NCI-H1092 treated with DMSO at 0.1 percent for 48 hours (cell line): Measurements from ENCODE around the gene PCYT1A.
"Not testable (repeated sequence)": the region's sequence is repeated elsewhere in the genome, so short reads cannot be mapped to it uniquely, and the experiment has no call there.

Experiments used
- DNase-seq: peaks from one replicate; lab custom pipeline; 2025; lab: John Stamatoyannopoulos, UW

The PCYT1A gene

DNA sequence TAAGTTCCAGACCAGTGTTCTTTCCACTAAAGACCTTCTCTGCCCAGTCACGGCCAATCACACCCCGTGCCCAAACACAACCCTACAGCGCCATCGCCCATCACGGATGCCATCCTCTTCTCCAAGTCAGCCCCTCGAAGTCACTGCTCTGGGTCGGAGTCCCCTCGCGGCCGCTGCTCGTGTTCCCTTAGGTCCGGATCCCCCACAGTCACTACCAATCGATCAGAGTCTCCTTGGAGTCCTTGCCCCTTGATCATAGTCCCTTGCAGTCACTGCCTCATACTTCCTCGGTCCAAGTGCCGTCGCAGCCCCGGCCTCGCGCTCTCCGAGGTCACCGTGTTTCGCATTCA lies 461 bp downstream of the PCYT1A start:
- no peak for DNase-seq

DNA sequence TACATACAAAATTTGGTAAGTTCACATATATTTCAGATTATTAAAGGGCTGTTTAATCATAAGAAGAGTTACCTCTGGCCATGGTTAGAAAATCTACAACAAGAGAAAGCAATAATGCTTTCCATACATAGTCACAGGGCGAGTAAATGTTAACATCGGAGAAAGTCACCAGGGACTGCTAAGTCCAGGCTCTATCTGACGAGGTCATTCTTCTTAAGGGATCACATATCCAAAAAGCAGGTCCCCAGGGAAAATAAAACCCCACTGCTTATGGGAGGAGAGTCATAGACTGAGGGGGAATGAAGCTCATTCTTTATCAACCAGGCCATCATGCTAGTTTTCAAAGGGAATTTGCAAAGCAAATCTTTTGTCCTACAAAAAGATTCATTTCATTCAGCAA lies 3.1 kb downstream of the PCYT1A start:
- DNase-seq = no peak

DNA sequence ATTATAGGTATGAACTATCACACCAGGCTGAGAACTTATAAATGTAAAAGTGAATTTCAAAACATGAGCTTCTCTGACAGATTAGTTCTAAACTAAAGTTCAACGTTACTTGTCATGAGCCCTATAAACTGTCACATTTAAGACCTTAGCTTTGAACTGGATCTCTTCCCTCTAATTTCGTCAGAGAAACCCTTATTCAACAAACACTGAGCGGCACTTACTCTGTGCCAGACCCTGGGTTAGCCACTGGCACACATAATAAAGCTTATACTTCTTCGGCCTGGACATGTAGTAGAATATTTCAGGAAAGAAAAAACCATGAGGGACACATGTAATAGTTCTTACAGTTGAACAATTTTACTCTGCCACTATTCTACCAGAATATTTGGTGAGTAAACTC lies 5.6 kb downstream of the PCYT1A start:
- DNase-seq = no peak

DNA sequence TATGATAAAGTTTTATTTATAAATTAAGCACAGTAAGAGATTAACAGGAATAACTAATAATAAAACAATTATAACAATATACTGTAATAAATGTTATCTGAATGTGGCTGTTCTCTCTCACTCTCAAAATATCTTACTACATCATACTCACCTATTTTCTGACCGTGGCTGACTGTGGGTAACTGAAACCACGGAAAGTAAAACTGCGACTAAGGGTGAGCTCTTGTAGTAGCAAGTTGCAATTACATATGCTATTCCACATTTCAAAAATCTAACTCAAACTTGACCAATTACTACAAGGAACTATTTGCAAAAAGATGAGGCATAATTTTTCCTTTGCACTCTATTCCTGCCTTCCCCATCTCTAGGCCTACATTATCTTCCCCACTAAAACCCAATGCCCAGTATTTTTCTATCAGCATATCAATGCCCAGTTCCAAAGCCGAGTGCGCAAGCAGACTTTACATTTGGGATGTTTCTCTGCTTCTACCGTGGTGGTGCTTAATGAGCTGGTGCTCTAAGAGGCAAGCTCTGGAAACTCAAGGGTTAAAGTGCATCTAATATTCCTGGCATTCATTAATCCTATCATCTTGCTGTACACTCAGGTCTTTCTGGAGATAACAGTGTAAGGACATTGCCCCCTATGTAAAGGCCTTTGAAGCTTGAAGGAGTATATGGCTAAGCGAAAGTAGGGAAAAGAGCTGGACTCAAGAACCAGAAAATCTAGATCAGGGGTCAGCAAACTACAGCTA lies 6.7 kb downstream of the PCYT1A start:
- no peak for DNase-seq

DNA sequence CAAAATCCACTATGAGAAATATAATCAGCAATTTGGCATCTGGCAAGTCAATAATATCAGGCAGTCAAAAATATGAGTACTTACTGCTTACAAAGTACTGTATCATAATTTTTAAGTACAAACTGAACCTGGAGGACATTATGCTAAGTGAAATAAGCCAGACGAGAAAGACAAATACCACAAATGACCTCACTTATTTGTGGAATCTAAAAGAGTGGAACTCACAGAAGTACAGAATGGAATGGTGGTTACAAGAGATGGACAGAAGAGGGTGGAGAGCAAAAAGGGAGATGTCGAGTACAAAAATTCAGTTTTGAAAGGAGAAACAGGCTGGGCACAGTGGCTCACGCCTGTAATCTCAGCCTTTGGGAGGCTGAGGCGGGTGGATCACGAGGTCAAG lies 12.4 kb downstream of the PCYT1A start:
- DNase-seq = no peak

DNA sequence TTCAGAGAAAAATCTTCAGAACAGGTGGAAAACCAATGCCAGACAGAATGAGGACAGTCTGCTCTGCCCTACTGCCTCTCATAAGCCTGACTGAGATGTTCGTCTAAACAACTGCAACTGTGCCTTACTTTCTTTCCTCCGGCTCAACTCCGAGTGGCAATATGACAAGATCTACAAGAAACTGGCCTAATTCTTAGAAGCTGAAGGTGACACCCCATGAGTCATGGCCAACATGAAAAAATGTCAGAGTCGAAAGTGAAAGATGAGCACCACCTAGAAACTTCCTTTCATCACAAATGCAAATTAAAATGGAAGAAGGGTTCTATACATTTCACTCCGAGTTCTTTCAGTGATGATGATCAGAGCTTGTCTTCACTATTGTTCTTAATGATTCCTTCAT lies 12.9 kb downstream of the PCYT1A start:
- no peak for DNase-seq

DNA sequence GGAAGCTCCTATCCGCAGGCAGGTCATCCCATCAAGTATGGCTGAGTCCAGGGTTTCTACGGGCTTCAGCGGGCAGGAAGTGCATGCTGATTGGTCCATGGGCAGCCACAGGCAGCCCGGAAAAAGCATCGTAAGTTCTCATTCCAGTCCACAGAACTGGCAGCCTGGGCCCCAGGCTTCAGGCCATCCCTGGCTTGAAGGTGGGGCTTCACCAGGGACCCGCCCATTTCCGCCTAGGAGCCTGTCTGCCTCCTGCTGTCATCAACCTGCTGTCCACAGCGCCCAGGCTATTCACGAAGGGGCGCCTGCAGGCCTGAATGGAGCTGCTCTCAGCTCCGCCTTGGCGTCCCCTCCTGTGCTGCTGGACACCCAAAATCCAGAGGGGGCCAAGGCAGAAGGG lies 13.9 kb downstream of the PCYT1A start:
- DNase-seq = no peak

DNA sequence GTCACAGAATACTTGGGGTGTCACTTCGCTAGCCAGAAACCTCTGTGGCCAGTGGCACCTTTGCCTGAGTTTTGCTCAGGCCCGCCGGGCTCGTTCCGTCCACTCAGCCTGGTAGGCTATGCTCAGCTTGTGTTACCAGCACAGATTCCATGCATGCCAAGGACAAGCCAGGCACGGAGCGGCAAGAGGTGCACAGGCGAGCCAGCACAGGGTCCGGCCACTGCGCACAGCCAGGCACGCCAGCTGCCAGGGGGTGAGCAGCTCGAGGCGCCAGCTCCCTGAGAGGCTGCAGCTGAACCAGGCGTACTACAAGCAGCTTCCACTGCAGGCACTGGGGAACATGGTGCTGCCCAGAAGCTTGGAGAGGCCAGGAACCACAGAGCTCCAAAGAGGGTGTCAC lies 14.7 kb downstream of the PCYT1A start:
- DNase-seq = no peak

DNA sequence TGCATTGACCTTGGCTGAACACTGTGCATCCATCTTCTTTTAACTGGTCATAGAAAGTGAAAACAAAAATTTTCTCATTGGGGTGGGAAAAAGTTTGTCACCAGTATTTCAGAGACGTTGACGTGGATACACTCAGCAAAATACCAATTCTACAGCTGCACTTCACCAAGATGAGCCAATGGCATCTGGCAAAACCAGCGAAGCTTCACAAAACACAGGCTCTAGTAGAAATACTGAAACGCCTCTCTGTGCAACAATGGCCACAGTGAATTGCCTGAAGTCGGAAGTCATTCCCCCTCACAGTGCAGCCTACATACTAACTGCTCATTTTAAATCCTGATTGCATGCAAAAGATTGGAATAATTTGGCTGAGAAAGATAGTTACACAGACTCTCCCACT lies 17.0 kb downstream of the PCYT1A start:
- DNase-seq = no peak

DNA sequence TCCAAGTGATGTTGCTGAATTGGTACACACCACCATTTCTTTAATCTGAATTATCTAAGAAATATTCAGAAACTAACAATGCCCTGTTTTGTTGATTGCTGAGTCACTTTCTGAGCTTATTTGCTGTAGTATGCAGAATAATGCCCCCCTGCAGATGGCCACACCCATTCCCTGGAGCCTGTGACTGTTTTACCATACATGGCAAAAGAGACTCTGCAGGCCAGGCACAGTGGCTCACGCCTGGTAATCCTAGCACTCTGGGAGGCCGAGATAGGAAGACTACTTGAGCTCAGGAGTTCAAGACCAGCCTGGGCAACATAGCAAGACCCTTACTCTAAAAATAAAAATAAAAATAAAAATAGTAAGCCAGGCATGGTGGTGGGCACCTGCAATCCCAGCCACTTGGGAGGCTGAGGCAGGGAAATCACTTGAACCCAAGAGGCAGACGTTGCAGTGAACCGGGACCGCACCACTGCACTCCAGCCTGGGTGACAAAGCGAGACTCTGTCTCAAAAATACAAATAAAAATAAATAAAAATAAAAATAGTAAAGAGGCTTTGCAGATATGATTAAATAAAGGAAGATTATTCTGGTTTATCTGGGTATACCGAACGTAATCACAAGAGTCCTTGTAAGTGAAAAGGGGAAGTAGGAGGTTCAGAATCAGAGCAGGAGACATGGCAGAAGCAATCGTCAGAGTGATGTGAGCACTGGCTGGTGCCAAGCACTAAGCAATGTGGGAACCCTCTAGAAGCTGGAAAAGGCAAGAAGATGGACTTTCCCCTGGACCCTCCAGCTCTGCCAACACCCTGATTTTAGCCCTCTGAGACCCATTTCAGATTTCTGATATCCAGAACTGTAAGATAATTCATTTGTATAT lies 19.0 kb downstream of the PCYT1A start:
- no peak for DNase-seq

DNA sequence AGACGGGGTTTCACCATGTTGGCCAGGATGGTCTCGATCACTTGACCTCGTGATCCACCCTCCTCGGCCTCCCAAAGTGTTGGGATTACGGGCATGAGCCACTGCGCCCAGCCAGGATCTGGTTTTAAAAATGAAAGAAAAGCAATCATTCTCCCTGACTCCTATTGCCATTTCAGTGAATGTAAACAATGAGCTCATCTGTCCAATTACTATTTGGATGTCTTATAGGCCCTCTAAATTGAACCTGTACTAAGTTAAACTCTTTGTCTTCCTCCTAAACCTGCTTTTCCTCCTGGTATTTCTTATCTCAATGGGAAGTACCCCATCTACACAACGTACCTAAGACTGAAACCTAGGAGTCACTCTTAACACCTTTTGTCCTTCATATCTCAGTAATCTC lies 23.7 kb downstream of the PCYT1A start:
- no peak for DNase-seq

DNA sequence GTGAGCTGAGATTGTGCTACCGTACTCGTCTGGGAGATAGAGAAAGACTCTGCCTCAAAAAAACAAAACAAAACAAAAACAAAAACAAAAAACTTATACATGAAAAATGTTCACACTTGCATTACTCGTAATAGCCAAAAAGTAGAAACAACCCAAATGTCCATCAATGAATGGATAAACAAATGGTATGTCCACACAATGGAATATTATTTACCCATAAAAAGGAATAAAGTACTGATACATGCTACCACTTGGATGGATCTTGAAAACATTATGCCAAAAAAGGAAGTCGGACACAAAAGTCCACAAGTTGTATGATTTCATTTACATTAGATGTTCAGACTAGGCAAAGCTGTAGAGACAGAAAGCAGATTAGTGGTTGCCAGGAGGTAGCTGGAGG lies 26.7 kb downstream of the PCYT1A start:
- DNase-seq = no peak

DNA sequence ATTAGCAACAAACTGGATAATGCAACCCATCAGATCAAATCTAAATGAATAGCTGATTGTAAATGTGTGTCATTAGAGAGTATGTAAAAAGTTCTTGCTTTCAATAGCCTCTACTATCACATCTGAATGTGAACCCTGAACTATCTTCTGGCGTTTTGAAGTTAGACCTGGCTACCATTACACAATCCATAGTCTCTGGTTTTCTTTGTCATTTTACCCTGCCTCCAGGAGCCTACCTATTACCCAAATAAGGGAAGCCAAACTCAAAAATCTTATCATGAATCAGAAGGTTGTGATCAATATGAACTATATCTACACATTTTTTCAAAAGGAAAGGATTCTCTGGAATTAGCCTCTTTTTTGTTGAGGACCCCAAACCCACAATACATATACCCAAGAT lies 31.8 kb downstream of the PCYT1A start:
- DNase-seq = no peak

DNA sequence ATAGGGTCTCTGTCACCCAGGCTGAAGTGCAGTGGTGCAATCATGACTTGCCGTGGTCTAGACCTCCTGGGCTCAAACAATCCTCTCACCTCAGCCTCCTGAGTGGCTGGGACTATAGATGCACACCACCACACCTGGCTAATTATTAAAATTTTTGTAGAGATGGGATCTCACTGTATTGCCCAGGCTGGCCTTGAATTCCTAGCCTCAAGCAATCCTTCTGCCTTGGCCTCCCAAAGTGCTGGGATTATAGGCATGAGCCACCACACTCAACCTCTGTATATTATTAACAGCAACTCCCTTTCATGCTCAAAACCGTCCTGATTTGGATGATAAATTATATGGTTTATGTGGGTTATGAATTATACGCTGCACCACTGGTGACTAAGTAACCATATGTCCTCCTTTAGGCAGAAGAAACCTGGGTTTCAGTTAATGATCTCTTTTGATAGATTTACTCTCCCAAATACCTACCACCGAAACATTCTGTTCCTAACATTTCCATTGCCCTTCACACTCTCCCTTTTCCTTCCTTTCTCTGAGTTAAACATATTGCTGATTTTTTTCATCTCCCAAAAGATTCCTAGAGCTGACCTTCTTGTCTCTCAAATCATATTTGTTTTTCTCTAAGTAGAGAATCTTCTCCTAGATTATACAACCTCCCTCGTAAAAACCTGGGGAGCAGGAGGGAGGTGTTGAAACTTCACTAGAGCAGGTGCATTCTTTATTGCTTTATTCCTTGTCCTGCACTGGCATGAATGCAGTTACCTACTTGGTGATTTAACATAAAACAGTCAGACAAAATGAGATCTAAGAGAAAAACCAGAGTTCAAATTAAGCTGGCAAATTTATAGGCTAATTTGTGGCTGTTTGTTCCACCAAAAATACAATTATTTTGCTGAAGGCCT lies 32.9 kb downstream of the PCYT1A start:
- no peak for DNase-seq

DNA sequence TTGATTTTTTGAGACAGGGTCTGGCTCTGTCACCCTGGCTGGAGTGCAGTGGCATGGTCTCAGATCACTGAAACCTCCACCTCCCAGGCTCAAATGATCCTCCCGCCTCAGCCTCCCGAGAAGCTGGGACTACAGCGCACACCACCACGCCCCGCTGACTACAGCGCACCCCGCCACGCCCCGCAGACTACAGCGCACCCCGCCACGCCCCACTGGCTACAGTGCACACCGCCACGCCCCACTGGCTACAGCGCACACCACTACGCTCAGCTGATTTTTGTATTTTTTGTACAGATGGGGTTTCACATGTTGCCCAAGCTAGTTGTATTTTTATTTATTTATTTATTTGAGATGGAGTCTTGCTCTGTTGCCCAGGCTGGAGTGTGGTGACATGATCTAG lies 35.6 kb downstream of the PCYT1A start:
- no peak for DNase-seq

DNA sequence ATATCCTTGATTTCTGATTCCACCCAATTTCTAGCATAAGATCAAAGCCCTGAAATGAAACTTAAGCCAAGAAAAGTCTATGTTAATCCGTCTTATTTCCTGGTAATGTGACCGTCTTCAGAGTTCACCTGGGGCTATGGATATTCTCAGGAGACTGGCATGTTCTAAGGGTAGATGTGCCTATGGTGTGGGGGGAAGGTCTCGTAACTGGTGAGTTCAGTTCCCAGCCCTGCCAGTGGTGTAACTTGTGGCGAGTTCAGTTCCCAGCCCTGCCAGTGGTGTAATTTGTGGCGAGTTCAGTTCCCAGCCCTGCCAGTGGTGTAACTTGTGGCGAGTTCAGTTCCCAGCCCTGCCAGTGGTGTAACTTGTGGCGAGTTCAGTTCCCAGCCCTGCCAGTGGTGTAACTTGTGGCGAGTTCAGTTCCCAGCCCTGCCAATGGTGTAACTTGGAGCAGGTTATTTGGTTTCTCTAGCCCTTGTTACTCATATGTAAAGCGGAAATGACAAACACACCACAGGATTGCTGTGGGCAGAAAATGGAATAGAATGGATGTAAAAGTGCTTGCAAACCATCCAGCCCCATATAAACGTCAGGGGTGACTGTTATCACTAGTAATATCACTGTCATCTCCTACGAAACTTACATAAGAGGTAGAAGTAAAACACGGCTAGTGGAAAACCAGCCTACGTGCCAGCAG lies 40.8 kb downstream of the PCYT1A start:
- DNase-seq = no peak

DNA sequence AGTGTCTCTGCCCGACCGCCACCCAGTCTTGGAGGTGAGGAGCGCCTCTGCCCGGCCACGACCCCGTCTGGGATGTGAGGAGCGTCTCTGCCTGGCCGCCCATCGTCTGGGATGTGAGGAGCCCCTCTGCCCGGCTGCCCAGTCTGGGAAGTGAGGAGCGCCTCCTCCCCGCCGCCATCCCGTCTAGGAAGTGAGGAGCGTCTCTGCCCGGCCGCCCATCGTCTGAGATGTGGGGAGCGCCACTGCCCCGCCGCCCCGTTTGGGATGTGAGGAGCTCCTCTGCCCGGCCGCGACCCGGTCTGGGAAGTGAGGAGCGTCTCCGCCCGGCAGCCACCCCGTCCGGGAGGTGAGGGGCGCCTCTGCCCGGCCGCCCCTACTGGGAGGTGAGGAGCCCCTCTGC lies 43.4 kb downstream of the PCYT1A start:
- not testable (repeated sequence) for DNase-seq

DNA sequence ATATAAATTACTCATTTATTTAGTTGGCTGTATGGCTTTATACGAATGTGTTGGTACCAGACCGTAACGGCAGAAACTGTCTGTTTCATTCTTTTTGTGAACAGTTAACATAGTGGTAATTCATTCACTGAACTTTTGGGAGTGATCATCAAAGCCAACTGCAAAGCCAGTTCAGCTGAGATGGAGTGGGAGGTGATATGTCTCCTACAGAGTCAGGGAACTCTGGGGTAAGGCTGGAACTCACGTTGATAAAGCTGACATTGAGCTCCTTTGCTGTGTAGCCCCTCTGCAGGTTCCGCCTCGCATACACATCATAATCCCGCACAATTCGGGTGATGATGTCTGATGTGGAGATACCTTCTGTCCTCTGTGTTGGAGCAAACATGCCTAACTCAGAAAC lies 45.8 kb downstream of the PCYT1A start:
- no peak for DNase-seq

DNA sequence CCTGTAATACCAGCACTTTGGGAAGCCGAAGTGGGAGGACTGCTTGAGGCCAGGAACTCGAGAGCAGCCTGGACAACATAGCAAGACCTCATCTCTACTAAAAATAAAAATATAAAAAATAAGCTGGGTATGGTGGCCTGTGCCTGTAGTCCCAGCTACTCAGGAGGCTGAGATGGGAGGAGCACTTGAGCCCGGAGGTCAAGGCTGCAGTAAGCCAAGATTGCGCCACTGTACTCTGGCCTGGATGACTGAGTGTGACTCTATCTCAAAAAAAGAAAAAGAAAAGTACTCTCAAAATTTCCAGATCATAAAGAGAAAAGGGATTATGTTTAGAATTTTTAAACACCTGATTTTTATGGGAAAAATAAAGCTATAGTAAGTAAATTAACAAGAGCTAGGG lies 47.1 kb downstream of the PCYT1A start:
- DNase-seq = no peak

DNA sequence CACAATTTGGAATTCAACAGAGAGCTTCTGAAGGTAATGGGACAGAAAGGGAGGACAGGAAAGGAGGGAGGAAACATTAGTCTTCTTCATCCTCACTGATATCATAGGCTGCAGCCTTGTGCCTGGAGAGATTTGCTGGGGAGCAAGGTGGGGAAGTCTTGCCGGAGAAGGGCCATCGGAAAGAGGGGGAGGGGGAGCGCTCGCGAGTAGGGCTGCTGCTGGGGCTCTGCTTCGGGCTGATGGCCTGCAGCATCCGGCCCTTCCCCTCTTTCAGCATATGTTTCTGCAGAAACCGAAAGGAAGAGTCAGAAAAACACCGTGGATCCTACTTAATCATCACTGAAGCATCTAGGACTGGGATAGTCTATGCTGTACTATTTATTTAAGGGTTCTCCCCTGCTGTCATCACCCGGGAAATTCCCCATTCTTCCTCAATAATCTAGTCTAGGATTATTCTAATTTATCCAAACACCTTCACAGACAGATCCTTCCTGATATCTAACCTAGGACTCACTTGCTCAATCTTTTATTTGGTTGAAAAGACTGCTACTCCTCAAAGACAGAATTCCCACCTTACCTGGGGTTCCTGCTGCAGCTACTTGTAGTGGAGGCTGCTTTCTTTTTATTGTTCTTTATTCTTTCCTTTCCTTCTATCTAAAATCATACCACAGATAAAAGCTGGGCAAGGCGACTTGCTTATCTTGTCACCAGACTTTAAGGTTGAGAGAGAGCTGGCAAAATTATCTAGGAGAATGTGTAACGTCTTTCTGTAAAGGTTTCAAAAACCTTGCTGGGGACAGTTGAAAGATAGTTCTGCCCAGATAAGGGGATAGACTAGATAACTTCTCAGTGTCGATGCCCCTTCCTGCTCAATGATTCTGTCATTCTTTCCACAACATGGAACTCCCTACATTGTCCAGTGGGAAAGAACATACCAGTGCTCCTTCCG lies 48.6 kb downstream of the PCYT1A start:
- DNase-seq = no peak

DNA sequence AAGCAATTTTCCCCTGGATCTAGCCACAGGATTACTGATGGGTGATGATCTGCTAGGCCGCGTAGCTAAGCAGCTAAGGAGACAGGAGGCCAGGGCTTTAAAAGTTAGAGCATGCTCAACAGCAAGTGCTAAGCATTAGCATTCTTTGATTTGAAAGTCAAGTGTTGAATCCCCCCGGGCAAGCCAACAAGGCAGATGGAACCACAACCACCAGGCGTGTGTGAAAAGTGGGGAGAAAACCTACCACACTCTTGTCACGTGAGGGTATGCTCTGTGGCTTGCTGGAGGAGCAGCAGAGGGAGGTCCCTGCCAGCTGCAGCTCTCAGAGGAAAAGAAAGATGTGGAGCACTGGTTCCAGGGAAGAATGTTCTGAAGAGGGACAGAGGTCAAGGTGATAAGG lies 50.3 kb downstream of the PCYT1A start:
- DNase-seq = no peak
